ENCODE measurements around the gene KATNAL2. TPM values are rescaled to one million over a fixed set of nuclear protein-coding genes. Genes with fewer than 3 reads are reported as not detected.
"Not testable (repeated sequence)": the region's sequence is repeated elsewhere in the genome, so short reads cannot be mapped to it uniquely, and the experiment has no call there.

The KATNAL2 gene
- total RNA-seq, 6 experiments from 2014 or later, result 0.38 to 0.92 (median 0.66) TPM

DNA sequence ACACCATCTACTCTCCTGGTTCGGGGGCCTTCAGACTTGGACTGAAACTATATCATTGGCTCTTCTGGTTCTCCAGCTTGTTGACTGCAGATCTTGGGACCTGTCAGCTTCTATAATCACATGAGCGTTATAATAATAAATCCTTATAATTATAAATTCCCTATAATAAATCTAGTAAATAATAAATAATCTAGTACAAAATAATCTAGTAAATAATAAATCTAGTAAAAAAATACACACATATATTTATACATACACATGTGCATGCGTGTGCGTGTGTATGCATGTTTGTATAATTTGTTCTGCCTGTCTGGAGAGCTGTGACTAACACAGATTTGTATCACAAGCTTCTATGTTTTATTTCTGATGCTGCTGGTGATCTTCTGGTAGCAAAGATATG lies 40.8 kb downstream of the KATNAL2 start:
- DNase-seq, result no peak
- H3K9me3 Mint-ChIP-seq, result peaks cover 7% of the 10 kb centered on the region
- H3K27ac Mint-ChIP-seq, result no peak overlapping the region
- no peak overlapping the region for H3K4me3 Mint-ChIP-seq
- peaks cover 1% of the 10 kb centered on the region; the same call in 1 of the 2 replicates for H3K27me3 Mint-ChIP-seq (ENCODE audit: insufficient read depth)
- peaks cover 2% of the 10 kb centered on the region; the same call in 1 of the 2 replicates for H3K4me1 Mint-ChIP-seq (ENCODE audit: low read depth)
- no peak for TF ChIP-seq CTCF (IDR thresholded peaks at IDR 0.05)
- no peaks in the 10 kb centered on the region for H3K36me3 Mint-ChIP-seq (ENCODE audit: low read depth)

DNA sequence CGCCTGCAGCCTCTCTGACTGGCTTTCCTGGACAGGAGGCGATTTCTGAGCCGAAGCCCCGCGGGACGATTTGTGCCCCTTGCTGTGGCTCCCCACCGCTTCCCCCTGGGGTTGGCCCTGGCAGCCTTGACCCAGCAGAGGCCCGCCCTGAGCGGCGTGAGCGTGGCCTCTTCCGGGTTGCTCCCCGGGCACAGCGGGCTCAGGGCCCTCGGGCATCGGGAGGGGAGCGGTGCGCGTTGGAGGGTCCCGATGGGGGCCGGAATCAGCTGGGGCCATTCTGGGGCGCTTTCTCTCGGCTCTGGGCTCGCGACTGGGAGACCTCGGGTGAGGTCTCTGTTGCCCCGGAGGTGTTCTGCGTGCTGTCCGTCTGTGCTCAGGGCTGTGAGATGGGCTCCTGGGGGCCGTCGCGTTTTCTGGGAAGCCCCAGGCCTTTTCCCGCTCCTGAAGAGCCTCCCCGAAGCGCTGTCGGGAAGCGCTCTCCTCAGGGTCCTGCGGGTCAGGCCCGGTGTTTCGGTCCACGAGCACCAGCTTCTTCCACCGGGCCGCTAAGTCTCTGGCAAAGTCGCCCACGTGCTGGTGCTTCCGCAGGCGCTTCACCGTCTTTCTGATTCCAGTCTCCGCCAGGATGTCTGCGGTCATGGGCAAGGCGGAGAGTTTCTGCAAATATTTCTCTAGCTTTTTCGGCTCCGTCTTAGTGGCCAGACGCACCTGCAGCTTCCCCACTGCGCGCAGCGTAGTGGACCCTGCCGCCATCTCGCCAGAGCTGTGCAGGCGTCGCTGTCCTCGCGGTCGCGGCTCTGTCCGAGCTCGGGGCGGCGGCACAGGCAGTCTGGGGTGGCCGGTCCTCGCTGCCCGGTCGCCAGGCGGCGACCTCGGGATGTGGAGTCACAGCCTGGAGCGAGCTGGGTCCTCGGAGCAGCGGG lies 46.5 kb downstream of the KATNAL2 start:
- not testable (repeated sequence) for H3K27me3 Mint-ChIP-seq (ENCODE audit: insufficient read depth); H3K4me3 Mint-ChIP-seq; H3K36me3 Mint-ChIP-seq (ENCODE audit: low read depth); DNase-seq; H3K9me3 Mint-ChIP-seq; H3K4me1 Mint-ChIP-seq (ENCODE audit: low read depth); H3K27ac Mint-ChIP-seq

GRCh38 chr18:46964579-46965293 lies 47.3 kb downstream of the KATNAL2 start:
- not testable (repeated sequence) for H3K36me3 Mint-ChIP-seq (ENCODE audit: low read depth); H3K27me3 Mint-ChIP-seq (ENCODE audit: insufficient read depth); H3K4me1 Mint-ChIP-seq (ENCODE audit: low read depth); DNase-seq; H3K9me3 Mint-ChIP-seq; H3K27ac Mint-ChIP-seq; H3K4me3 Mint-ChIP-seq

- not testable (repeated sequence) for H3K4me3 Mint-ChIP-seq; H3K36me3 Mint-ChIP-seq (ENCODE audit: low read depth); DNase-seq; H3K27me3 Mint-ChIP-seq (ENCODE audit: insufficient read depth); H3K9me3 Mint-ChIP-seq; H3K4me1 Mint-ChIP-seq (ENCODE audit: low read depth); H3K27ac Mint-ChIP-seq
Measured at GRCh38 chr18:46966266-46966665, 48.9 kb downstream of the KATNAL2 start.

DNA sequence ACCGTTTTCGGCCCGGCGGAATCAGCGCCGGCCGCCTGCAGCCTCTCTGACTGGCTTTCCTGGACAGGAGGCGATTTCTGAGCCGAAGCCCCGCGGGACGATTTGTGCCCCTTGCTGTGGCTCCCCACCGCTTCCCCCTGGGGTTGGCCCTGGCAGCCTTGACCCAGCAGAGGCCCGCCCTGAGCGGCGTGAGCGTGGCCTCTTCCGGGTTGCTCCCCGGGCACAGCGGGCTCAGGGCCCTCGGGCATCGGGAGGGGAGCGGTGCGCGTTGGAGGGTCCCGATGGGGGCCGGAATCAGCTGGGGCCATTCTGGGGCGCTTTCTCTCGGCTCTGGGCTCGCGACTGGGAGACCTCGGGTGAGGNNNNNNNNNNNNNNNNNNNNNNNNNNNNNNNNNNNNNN lies 52.1 kb downstream of the KATNAL2 start:
- H3K4me3 Mint-ChIP-seq; H3K27ac Mint-ChIP-seq; H3K27me3 Mint-ChIP-seq (ENCODE audit: insufficient read depth); H3K9me3 Mint-ChIP-seq; H3K4me1 Mint-ChIP-seq (ENCODE audit: low read depth); DNase-seq; H3K36me3 Mint-ChIP-seq (ENCODE audit: low read depth): not testable (repeated sequence)

GRCh38 chr18:47019870-47020269 lies 102.5 kb downstream of the KATNAL2 start:
- H3K4me1 Mint-ChIP-seq (ENCODE audit: low read depth); H3K9me3 Mint-ChIP-seq; H3K27ac Mint-ChIP-seq; DNase-seq; H3K36me3 Mint-ChIP-seq (ENCODE audit: low read depth); H3K4me3 Mint-ChIP-seq; H3K27me3 Mint-ChIP-seq (ENCODE audit: insufficient read depth): not testable (repeated sequence)

- H3K27ac Mint-ChIP-seq; H3K27me3 Mint-ChIP-seq (ENCODE audit: insufficient read depth); H3K36me3 Mint-ChIP-seq (ENCODE audit: low read depth); H3K4me1 Mint-ChIP-seq (ENCODE audit: low read depth); H3K4me3 Mint-ChIP-seq; DNase-seq; H3K9me3 Mint-ChIP-seq: not testable (repeated sequence)
Measured at GRCh38 chr18:47020757-47021156, 103.4 kb downstream of the KATNAL2 start.

- H3K36me3 Mint-ChIP-seq (ENCODE audit: low read depth), result not testable (repeated sequence)
Measured at GRCh38 chr18:47022821-47023220, 105.4 kb downstream of the KATNAL2 start.

GRCh38 chr18:47023769-47024465 lies 106.5 kb downstream of the KATNAL2 start:
- DNase-seq; H3K4me1 Mint-ChIP-seq (ENCODE audit: low read depth); H3K27ac Mint-ChIP-seq; H3K36me3 Mint-ChIP-seq (ENCODE audit: low read depth); H3K9me3 Mint-ChIP-seq; H3K27me3 Mint-ChIP-seq (ENCODE audit: insufficient read depth); H3K4me3 Mint-ChIP-seq: not testable (repeated sequence)

More at GRCh38 chr18:47022821-47023220, 105.4 kb downstream of the KATNAL2 start:
- not testable (repeated sequence) for H3K27ac Mint-ChIP-seq; H3K4me1 Mint-ChIP-seq (ENCODE audit: low read depth); H3K9me3 Mint-ChIP-seq; H3K4me3 Mint-ChIP-seq; DNase-seq; H3K27me3 Mint-ChIP-seq (ENCODE audit: insufficient read depth)

GRCh38 chr18:47025557-47026174 lies 108.3 kb downstream of the KATNAL2 start:
- H3K4me3 Mint-ChIP-seq; H3K4me1 Mint-ChIP-seq (ENCODE audit: low read depth); H3K9me3 Mint-ChIP-seq: not testable (repeated sequence)

GRCh38 chr18:47028738-47029137 lies 111.3 kb downstream of the KATNAL2 start:
- not testable (repeated sequence) for H3K36me3 Mint-ChIP-seq (ENCODE audit: low read depth); DNase-seq; H3K4me1 Mint-ChIP-seq (ENCODE audit: low read depth); H3K27ac Mint-ChIP-seq; H3K4me3 Mint-ChIP-seq; H3K9me3 Mint-ChIP-seq
- peaks cover 13% of the 10 kb centered on the region for H3K27me3 Mint-ChIP-seq (ENCODE audit: insufficient read depth)

More at GRCh38 chr18:47025557-47026174, 108.3 kb downstream of the KATNAL2 start:
- H3K36me3 Mint-ChIP-seq (ENCODE audit: low read depth); DNase-seq; H3K27ac Mint-ChIP-seq; H3K27me3 Mint-ChIP-seq (ENCODE audit: insufficient read depth): not testable (repeated sequence)

GRCh38 chr18:47029684-47030353 lies 112.4 kb downstream of the KATNAL2 start:
- not testable (repeated sequence) for H3K4me3 Mint-ChIP-seq; H3K36me3 Mint-ChIP-seq (ENCODE audit: low read depth); H3K27ac Mint-ChIP-seq; H3K9me3 Mint-ChIP-seq; H3K4me1 Mint-ChIP-seq (ENCODE audit: low read depth); DNase-seq
- peaks cover 16% of the 10 kb centered on the region for H3K27me3 Mint-ChIP-seq (ENCODE audit: insufficient read depth)
